Limb (tissue), 2 donors: ENCODE measurements around the gene TMEM170B.
A peak's percentile ranks its signal among the peaks of the same experiment; 100 is the strongest.

Experiments used
- DNase-seq, 2 donors: peaks; one replicate each; pipeline ENCODE4 v3.0.0-alpha.2; 2016; ENCODE audit errors: extremely low spot score in 2 of 2

The TMEM170B gene, protein sequence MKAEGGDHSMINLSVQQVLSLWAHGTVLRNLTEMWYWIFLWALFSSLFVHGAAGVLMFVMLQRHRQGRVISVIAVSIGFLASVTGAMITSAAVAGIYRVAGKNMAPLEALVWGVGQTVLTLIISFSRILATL

DNA sequence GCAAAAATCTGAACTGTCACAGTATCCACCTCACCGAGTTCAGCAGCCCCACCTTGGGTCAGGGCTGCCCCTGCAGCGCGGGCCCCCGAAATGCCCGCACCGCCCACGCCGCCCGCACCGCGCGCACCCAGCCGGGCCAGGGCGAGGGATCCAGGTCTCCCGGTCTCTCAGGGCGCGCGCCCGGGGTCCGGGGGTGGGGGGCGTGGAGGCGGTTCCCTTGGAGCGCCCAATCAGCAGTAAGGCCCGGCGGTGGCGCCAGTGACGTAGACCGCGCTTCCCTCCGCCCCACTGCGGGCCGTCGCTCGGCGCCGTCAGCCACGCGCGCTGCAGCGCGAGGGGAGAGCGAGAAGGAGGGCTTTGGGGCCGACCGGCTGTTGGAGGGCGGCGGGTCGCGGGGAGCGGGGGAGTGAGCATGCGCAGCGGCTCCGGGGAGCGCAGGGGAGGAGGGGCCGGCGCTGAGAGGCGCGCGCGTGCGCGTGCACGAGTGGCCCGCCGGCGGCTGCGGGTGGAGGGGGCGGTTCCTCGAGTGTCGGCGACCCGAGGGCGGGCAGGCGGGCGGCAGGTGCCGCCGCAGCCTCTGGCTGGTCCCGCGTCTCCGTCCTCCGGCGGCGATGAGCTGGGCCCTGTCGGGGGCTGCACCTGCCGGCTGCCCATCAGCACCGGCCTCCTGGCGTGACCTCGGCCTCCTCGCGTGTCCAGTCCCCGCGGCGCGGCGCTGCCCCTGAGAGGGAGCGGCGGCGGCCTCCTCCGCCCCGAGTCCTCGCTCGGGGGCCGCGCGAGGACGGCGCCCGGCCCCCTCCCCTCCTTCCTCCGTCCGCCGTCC, at the start of gene TMEM170B:
Gene TMEM170B (plus strand): TSS at position 521 of the 823 bp plus-strand sequence. CDS start 529 bp downstream, outside the sequence.
- peak; percentile 95 to 97 for DNase-seq

DNA sequence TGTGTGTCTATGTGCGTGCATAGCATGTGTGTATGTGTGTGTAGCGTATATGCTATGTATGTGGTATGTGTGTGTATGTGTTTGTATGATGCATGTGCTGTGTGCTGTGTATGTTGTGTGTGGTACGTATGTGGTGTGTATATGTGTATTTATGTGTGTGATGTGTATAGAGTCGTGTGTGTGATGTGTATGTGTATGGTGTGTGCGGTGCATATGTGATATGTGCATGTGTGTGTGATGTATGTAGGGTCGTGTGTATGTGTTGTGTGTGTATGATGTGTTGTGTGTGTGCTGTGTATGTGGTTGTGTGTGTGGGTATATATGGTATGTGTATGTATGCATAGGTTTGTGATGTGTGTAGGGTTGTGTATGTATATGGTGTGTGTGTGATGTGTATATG, 46.6 kb upstream of the TMEM170B start:
- no peak for DNase-seq

DNA sequence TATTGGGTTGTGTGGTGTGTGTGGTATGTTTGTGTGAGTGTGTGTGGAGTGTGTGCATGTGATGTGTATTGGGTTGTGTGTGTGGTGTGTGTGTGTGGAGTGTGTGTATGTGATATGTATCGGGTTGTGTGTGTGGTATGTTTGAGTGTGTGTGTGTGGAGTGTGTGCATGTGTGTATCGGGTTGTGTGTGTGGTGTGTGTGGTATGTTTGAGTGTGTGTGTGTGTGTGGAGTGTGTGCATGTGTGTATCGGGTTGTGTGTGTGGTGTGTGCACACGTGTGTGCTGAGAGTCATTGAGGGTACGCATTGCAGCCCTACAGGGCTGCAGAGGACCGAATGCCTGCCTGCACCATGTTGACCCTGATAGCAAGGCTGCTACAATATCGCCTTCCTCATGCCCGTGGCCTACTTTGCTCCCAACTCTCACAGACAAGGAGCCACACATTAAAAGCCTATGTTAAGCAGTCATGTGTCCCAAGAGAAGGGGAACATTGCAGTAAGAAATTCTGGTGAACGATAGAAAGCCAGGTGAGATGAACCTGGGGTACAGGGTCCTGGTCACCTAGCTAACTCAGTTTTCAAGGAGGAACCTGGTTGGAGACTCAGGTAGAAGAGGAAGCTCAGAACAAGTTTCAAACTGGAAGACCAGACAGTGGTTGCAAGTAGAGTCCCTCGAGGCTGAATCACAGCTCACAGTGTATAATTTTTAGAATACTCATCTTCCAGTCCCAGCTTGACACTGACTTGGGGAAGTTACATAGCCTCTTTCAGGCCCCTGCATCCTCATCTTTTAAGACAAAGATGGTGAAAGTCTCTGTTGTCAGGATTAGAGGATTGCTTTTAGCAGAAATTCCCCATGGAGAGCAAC, 45.7 kb upstream of the TMEM170B start:
- no peak for DNase-seq

DNA sequence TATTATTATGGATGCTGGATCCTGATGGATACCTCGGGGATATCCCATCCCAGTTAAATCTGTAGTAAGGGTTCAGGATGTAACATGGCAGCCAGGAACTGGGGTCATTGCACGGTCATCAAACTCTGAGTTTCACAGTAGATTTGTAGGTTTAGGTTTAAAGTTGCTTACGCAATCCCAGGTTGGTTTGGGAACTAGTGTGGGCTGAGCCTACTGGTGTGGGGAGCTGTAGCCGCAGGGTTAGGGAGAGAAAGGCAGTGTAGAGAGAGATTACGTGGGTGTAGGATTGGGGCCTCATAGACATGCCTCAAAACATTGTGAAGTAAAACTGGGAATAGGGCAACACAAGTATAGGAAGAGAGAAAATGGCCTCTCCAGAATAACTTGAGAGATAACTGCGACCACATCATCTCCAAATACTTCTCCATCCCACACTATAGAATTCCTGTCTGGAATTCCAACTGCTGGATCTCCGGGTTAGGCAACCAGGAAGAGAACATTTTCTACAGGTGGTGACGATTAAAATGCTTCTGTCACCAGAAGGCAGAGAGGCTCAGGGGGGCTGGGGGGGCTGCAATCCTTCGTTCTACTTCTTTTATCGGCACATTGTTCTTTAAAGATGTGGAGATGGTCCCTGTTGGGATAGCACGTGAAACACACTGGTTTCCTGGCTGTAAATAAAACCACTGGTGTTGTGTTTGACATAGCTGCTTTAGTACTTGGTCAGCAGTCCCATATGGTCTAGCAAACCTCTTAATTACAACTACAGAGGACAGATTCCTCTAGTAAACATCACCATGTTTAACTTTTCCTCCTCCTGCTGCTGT, 44.9 kb upstream of the TMEM170B start:
- no peak for DNase-seq

DNA sequence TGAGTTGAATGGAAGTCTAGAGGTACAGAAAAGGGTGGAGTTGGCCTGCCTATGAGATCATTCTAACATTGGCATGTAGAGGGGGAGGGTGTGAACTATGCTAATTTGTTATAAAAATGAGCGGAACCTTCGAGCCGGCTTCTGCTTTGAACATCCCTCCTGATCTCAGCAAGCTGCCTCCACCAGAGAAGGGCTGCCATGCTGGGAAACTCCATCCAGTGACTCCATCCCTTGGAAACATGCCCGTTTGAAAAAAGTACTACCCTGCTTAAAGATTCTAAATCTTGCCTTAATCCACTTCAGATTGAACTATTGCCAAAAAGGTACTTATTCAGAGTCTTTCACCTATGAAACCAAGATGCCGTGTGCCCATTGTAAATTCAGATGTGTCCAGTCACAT, 43.6 kb upstream of the TMEM170B start:
- DNase-seq = no peak

DNA sequence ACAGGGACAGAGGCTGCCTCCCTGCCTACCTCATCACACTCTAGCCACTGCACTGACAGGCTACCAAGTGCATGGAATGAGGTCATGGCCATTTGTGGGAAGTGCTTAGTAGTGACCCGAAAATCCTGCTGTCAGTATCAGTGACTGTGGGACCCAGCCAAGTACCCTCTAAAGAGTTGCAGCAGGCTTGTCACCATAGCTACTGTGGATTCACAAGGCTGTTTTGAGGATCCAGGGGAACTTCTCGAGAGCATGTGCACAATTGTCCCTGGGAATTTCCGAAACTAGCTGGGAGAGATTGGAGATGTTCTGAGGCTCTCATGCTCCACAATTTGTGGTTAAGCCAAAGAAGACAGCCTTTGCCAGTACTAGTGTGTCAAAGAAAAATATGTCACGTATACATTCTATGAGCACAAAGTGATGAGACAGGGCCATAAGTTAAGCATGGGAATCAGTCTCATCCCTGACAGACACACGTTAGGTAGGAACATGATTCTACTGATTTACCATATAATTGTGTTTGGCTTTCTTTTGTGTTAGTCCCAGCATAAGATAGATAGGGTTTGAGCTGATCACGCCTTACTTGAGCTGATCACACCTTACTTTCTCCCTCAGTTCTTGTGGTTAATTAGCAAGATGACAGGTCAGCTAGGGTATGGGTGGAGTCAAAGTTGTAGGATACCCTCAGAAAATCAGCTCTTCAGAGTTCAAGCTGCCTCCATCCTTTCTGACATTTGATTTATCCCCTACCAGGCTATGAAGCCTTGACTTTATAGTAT, 42.6 kb upstream of the TMEM170B start:
- no peak for DNase-seq

DNA sequence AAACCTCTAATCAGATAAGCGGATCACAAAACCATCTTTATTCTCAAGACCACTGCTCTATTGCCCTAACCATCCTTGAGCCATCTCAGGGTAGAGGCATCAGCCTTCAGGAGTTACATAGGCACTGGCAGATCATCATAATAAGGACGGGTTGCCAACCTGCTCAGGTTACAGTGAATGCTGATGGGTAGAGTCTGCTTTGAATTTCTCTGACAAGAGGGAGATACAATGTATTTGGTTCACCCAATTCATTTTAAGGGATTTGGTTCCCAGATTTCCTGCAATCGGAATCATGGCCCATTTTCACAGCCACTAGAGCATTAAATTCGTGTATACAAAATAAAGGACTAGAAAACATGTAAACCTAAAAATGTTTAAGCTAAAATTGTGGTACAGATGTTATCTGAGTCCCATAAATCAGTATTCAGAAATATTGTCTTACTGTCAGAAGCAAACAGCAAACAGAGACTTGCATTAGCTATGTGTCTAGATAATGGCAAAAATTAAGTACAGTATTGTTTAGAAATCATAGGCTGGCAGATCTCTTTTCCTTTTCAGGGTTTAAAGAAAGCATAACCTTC, 41.9 kb upstream of the TMEM170B start:
- DNase-seq = no peak

DNA sequence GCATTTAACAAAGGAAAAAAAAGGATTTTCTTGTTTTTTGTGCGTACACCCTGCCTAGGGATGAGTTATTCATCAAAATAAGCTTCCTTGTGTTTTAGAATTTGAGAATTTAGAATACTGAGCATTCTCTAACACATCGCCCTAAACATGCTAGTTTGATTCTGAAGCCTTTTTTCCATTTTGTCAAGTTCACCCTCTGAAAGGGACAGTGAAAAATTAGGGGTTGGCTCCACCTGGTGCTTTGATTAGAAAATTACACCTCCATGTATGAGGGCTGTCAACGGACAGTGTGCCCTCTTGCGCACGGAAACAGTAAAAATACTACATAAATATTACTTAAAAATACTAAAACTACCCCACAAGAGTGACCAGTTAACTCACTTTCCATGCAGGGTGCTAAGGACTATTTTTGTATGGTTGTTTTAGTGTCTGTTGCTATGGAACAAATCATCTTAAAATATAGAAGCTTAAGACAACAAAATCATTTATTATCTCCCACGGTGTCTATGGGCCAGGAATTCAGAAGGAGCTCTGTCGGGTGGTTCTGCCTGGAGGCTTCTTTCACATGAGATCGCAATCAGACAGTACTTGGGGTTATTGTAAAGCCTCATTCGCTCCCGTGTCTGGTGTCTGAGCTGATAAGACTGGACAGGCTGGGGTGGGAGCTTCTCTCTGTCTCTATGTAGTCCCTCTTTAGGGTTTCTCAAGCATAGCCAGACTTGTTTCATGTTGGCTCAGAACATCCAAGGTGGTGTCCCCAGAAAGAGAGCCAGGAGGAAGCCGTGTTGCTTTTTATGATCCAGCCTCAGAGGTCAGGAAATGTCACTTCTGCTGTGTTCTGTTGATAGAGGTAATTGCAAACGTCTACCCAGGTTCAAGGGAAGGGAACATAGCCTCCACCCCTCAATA, 41.1 kb upstream of the TMEM170B start:
- peak; percentile 79 to 90 for DNase-seq

DNA sequence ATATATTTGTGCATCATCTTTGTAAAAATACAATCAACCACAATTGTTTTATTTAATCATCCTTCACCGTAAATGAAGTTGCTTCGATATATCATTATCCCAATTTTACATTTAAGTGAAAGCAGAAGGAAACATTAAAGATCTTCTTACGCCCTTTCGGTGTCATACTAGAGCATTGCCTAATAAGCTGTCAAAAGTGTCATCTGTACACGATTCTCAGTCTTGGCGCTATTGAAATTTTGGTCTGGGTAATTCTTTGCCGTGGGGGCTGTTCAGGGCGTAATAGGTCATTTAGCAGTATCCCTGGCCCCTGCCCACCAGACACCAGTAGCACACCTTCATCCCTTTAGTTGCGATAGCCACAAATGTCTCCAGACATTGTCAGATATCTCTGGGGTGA, 40.4 kb upstream of the TMEM170B start:
- no peak for DNase-seq

DNA sequence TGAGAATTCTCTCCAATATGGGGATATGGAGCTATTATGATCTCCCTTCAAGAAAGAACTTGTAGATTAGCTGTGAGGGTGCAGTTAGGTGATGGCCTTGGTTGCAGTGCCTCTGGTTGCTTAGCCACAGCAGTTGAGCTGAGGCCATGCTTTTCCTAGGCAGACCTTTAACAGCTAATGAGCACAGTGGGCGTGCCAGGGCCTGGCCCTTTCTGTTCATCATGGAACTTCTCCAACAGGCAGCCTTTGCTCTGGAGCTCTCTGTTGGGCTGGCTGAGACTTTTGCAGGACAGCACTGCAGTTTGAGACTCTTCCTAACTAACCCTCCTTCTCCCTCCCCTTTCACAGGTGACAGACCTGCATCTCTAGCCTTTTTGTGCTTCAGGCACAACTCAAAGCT, 39.7 kb upstream of the TMEM170B start:
- DNase-seq = no peak

DNA sequence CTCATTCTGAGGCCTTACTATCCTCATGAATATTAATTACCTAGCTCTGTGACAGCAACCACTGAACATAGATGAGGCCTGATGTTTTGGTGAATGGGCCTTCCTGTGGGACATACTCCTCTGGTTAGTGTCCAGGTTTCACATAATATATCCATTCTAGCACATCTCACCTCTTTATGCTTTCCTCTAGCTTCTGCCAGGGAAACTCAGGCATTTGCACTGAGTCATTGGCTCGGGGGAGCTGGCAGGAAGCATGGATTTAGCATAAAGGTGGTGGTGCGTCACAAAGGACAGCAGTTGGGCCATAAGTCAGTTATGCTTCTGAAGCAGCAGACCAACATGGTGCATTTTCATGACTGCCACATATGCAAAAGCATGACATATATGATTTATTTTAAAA, 37.5 kb upstream of the TMEM170B start:
- no peak for DNase-seq

DNA sequence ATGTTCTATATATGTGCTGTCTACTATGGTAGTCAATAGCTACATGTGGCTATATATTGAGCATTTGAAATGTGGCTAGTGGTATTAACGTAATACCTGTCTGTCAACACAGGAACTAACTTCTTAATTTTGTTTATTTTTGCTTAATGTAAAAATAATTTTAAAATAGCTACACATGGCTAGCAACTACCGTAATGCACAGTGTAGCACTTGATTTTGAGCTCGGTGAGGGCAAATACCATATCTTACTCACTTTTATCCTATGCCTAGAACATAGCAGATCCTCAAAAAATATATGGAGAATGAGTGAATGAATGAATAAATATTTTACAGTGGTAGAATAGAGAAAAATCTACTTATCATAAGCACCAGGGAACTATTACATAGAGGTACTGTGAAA, 28.1 kb upstream of the TMEM170B start:
- no peak for DNase-seq

DNA sequence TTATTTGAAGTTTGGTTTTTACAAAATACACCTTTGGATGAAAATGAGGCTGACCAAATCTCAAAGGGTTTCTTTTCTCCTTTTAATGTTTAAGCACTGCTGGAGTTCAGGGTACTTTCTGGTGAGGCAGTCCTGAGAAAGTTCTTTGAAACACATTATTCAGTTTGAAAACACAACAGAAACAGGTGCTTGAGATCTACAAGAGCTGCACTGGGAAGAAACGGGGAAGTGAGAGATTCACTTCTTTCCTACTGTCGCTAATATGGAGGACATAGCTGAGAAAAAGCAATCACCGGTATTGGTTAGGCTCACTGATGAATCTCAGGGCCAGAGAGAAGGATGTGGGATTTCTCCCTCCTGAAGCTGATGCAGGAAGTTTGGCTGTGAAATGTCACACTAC, 22.9 kb upstream of the TMEM170B start:
- no peak for DNase-seq

DNA sequence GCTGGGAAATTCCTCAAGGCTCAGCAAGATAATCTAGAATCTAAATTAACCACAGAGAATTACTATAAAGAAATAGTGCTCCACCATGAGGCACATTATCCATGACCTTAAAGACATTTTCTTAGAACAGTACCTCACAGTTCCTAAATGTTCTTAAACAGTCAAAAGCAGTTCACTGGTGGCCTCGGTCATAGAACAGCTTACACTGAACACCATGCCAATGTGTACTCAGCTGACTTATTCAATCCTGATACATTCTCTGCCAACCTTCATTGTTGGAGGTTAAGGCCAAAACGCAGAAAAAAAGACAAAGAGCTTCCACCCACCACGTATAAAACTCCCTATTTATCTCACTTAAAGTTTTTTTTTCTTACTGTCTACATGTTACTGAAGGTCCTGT, 21.8 kb upstream of the TMEM170B start:
- no peak for DNase-seq

DNA sequence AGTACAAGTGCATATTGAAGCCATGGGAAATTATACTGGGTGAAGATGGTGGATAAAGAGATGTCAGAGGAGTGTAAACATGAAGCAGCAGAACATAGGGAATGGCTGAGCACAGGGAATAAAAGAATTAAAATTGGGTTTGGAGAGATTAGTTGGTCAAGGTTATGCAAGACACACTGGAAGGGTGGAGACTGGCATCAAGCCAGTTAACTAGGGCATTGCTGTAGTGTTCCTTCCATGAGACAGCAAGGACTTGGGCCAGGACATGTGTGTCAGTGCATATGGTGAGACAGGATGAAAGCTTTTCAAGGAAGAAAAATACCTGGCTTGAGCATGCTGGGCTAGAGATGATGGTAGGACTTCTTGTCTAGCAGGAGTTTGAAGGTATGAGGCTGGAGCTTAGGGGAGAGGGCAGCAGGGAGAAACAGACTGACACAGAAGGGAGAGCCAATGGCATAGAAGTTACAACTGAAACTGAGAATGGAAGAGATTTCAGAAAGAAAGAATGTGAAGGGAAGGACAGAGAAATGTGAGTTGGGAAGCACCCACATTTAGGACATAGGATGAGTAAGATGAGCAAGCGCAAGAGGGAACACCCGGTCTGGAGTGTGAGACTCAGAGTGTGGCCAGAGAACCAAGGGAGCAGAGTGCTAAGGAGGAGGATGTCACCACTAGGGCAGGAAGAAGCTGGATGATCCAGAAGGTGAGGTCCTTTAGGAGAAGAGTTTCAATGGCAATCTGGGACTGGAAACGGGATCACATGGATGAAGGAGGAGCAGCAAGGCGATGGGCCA, 14.5 kb upstream of the TMEM170B start:
- no peak for DNase-seq

DNA sequence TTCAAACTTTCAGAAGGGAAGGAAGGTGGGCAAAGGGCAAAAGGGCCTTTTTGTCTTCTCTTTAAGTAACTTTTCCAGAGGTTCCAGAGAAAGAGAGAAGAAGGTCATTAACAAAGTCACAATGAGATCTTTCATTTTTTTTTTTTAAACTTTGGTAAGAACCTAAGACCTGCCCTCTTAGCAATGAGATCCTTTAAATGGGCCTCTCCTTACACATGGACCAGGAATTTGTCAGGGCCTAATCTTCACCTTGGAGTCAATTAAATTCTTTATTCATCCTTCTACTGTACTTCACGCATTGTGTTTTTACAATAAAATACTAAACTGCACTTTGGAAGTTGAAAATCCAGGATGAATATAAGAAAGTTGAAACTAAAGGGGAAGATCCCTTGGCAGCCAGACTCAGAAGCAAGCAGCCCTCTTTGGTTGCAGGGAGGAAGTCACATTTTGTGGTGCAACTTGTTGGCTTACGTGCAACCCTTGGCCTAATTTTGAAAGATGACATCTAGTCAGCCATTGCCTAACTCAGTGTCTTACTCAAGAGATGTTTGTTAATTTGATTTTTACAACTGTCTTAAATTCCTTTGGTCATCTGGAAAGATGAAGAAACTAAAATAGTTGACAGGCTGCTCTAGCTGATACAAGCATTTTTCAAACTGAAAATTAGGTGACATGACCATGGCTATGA, 11.9 kb upstream of the TMEM170B start:
- DNase-seq = no peak

DNA sequence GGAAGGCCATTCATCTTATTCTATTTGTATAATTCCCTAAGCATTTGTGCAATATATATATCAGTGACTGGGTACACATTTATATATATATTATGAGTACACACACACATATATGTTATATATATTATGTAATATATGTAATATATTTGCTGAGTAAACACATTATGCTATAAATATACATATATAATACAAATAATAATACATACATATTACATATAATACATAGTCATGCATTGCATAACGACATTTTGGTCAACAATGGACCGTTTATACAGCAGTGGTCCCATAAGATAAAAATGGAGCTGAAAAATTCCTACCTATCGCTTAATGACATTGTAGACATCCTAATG, 11.4 kb upstream of the TMEM170B start:
- DNase-seq = no peak

DNA sequence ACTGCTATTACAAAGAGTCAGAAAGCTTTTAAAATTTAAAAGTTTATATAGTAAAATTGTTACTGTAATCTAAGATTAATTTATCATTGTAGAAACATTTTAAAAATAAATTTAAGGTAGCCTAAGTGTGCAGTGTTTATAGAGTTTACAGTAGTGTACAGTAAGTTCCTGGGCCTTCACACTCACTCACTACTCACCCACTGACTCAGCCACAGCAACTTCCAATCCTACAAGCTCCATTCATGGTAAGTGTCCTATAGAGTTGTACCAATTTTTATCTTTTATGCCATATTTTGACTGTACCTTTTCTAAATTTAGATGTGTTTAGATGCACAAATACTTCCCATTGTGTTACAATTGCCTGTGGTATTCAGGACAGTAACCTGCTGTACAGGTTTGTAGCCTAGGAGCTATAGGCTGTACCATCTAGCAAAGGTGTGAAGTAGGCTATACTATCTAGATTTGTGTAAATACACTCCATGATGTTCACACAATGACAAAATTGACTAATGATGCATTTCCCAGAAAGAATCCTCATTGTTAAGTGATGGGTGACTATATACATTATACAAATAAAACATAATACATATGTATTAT, 10.2 kb upstream of the TMEM170B start:
- DNase-seq = no peak
